SW480 (cell line): ENCODE data around the gene TUBA4A.
"Not testable (repeated sequence)": the region's sequence is repeated elsewhere in the genome, so short reads cannot be mapped to it uniquely, and the experiment has no call there.

ENCODE experiments used
- DNase-seq: peaks from one replicate; pipeline ENCODE4 v3.0.0-alpha.2; 2016; ENCODE audit warnings: low spot score

The TUBA4A gene

GRCh38 chr2:219253753-219254589 lies at the start of gene TUBA4A:
Gene TUBA4A, minus strand, starts transcription at chr2:219253918. Its CDS starts 60 bp downstream, at chr2:219253858.
- peak; percentile 77 for DNase-seq

- no peak for DNase-seq
These were observed 48.8 kb upstream of the TUBA4A start for GRCh38 chr2:219302412-219302968.

GRCh38 chr2:219300022-219300421 lies 46.3 kb upstream of the TUBA4A start:
- no peak for DNase-seq

- DNase-seq, result no peak
These were observed 45.6 kb upstream of the TUBA4A start for GRCh38 chr2:219299372-219299760.

GRCh38 chr2:219298759-219299371 lies 45.1 kb upstream of the TUBA4A start:
- peak; percentile 58 for DNase-seq

- DNase-seq, result no peak
These were observed 44.2 kb upstream of the TUBA4A start for GRCh38 chr2:219297766-219298456.

GRCh38 chr2:219296631-219297391 lies 43.1 kb upstream of the TUBA4A start:
- DNase-seq, result peak; percentile 30

- DNase-seq, result no peak
These were observed 42.4 kb upstream of the TUBA4A start for GRCh38 chr2:219296142-219296541.

- peak; percentile 86 for DNase-seq
These were observed 40.9 kb upstream of the TUBA4A start for GRCh38 chr2:219294356-219295351.

- DNase-seq, result no peak
These were observed 40.1 kb upstream of the TUBA4A start for GRCh38 chr2:219293736-219294231.

- DNase-seq, result no peak
These were observed 38.9 kb upstream of the TUBA4A start for GRCh38 chr2:219292616-219293015.

GRCh38 chr2:219291910-219292490 lies 38.3 kb upstream of the TUBA4A start:
- DNase-seq, result no peak

- DNase-seq, result no peak
These were observed 37.7 kb upstream of the TUBA4A start for GRCh38 chr2:219291394-219291793.

GRCh38 chr2:219290381-219291171 lies 36.9 kb upstream of the TUBA4A start:
- no peak for DNase-seq

GRCh38 chr2:219289537-219290361 lies 36.0 kb upstream of the TUBA4A start:
- DNase-seq, result no peak

GRCh38 chr2:219289195-219289536 lies 35.4 kb upstream of the TUBA4A start:
- no peak for DNase-seq

- DNase-seq, result no peak
These were observed 34.0 kb upstream of the TUBA4A start for GRCh38 chr2:219287580-219288265.

- not testable (repeated sequence) for DNase-seq
These were observed 33.4 kb upstream of the TUBA4A start for GRCh38 chr2:219287116-219287440.
